ENCODE results near the gene FOXC2. TPM values are rescaled to one million over a fixed set of nuclear protein-coding genes. Genes with fewer than 3 reads are reported as not detected.
A peak's percentile ranks its signal among the peaks of the same experiment; 100 is the strongest.

Gene FOXC2
- total and polyA plus RNA-seq, 9 of the 15 experiments (the other 6 are each of a cell fraction or from before 2014, with no cell fraction given) = 0.01 to 0.11 (median 0.10) TPM; not detected in 5

DNA sequence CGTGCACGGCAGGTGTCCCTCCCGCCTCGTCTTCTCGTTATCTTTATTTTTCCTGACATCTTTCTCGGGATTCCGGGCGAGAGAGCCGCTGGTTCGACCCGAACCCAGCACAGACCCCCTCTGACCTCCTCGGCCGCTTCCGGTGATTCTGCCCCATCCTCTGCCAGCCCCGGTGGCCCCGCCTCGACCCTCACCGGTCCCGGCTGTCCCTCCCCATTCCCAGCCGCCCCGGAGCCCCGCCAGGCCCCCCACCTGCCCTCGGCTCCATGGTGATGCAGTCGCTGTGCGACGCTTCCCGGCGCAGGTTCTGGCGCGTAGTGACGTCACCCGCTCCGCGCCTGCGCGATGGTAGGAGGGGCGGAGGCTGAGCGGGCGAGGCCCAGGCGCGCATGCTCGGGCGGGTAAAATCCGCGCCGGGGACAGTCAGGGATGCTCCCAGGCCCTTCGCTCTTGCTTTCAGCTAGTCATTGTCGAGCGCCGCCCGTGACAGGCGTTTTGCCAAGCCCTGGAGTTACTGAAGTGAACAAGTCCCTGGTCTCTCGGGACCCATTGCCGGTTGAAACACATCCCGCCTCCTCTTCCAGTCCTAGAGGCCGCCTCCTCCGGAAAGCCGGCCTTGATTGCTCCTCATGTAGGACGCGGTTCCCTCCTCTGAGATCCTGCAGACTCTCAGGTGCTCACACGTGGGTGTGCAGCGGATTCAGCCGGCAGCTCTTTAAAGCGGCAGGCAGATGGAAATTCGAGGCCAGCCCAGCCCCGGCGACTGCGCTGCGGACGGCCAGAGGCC lies 11.5 kb upstream of the FOXC2 start, which contains the start of gene MTHFSD (continued):
- TF ChIP-seq KDM5B (IDR thresholded peaks at IDR 0.05; ENCODE audit: insufficient replicate concordance, low read depth, low read length) (peak; percentile 62), MAFG (tag; conservative IDR thresholded peaks at IDR 0.05) (no peak), HDAC3 (IDR thresholded peaks at IDR 0.05; ENCODE audit: borderline replicate concordance, partially characterized antibody) (no peak), TFAM (CRISPR knock-in tag; conservative IDR thresholded peaks at IDR 0.05) (no peak), SREBF2 (CRISPR knock-in tag; IDR thresholded peaks at IDR 0.05) (no peak), BACH1 (tag; IDR thresholded peaks at IDR 0.05) (no peak), MIER1 (IDR thresholded peaks at IDR 0.05; ENCODE audit: low read depth) (no peak), ZSCAN32 (CRISPR knock-in tag; IDR thresholded peaks at IDR 0.05) (peak; percentile 17; the same call in 1 of the 2 replicates), RNF2 (IDR thresholded peaks at IDR 0.05) (no peak), PTTG1 (tag; IDR thresholded peaks at IDR 0.05; ENCODE audit: low read depth) (no peak), ZNF766 (CRISPR knock-in tag; conservative IDR thresholded peaks at IDR 0.05) (no peak), SMAD4 (CRISPR knock-in tag; conservative IDR thresholded peaks at IDR 0.05) (no peak; the same call in 1 of the 2 replicates), ZNF551 (CRISPR knock-in tag; IDR thresholded peaks at IDR 0.05) (no peak), NCOA2 (IDR thresholded peaks at IDR 0.05; ENCODE audit: partially characterized antibody in 2 of 2) (no peak), ELK3 (CRISPR knock-in tag; IDR thresholded peaks at IDR 0.05) (no peak), NCOA1 (IDR thresholded peaks at IDR 0.05; ENCODE audit: low read depth) (no peak), GTF2F1 (IDR thresholded peaks at IDR 0.05; ENCODE audit: low read depth, low read length) (peak; percentile 44; the same call in 1 of the 2 replicates), TEAD4 (IDR thresholded peaks at IDR 0.05; ENCODE audit: low read length) (no peak), TEAD4 (CRISPR knock-in tag; IDR thresholded peaks at IDR 0.05; ENCODE audit: borderline replicate concordance) (no peak), KLF16 (IDR thresholded peaks at IDR 0.05) (no peak), SP2 (IDR thresholded peaks at IDR 0.05; ENCODE audit: extremely low read depth, low read depth, low read length, poor library complexity, severe bottlenecking) (no peak), ZC3H8 (IDR thresholded peaks at IDR 0.05) (no peak)
- TF ChIP-seq, protein P1, sequence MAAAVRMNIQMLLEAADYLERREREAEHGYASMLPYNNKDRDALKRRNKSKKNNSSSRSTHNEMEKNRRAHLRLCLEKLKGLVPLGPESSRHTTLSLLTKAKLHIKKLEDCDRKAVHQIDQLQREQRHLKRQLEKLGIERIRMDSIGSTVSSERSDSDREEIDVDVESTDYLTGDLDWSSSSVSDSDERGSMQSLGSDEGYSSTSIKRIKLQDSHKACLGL (CRISPR knock-in tag; IDR thresholded peaks at IDR 0.05; ENCODE audit: borderline replicate concordance, poor library complexity, severe bottlenecking) = no peak
- TF ChIP-seq, protein P2, sequence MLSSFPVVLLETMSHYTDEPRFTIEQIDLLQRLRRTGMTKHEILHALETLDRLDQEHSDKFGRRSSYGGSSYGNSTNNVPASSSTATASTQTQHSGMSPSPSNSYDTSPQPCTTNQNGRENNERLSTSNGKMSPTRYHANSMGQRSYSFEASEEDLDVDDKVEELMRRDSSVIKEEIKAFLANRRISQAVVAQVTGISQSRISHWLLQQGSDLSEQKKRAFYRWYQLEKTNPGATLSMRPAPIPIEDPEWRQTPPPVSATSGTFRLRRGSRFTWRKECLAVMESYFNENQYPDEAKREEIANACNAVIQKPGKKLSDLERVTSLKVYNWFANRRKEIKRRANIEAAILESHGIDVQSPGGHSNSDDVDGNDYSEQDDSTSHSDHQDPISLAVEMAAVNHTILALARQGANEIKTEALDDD (IDR thresholded peaks at IDR 0.05) = no peak
- TF ChIP-seq, protein P3, sequence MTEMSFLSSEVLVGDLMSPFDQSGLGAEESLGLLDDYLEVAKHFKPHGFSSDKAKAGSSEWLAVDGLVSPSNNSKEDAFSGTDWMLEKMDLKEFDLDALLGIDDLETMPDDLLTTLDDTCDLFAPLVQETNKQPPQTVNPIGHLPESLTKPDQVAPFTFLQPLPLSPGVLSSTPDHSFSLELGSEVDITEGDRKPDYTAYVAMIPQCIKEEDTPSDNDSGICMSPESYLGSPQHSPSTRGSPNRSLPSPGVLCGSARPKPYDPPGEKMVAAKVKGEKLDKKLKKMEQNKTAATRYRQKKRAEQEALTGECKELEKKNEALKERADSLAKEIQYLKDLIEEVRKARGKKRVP (CRISPR knock-in tag; IDR thresholded peaks at IDR 0.05) = no peak
- TF ChIP-seq, protein P4, sequence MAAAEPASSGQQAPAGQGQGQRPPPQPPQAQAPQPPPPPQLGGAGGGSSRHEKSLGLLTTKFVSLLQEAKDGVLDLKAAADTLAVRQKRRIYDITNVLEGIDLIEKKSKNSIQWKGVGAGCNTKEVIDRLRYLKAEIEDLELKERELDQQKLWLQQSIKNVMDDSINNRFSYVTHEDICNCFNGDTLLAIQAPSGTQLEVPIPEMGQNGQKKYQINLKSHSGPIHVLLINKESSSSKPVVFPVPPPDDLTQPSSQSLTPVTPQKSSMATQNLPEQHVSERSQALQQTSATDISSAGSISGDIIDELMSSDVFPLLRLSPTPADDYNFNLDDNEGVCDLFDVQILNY (CRISPR knock-in tag; IDR thresholded peaks at IDR 0.05) = no peak
